Measurements from ENCODE around the gene MLXIP.

MLXIP gene

GRCh38 chr12:122079033-122079531 is 526 bp downstream of the MLXIP start:
- no peak for DNase-seq (ENCODE audit: low read depth in 1 of 2, low spot score in 1 of 2)

- no peak for DNase-seq (ENCODE audit: low read depth in 1 of 2, low spot score in 1 of 2)
These were observed 1.1 kb downstream of the MLXIP start for GRCh38 chr12:122079532-122080081.

GRCh38 chr12:122080149-122081082 is 1.9 kb downstream of the MLXIP start:
- no peak for DNase-seq (ENCODE audit: low read depth in 1 of 2, low spot score in 1 of 2)

- DNase-seq (ENCODE audit: low read depth in 1 of 2, low spot score in 1 of 2), result no peak
These were observed 2.6 kb downstream of the MLXIP start for GRCh38 chr12:122081083-122081696.

GRCh38 chr12:122081697-122082221 is 3.2 kb downstream of the MLXIP start:
- DNase-seq (ENCODE audit: low read depth in 1 of 2, low spot score in 1 of 2), result no peak

- DNase-seq (ENCODE audit: low read depth in 1 of 2, low spot score in 1 of 2), result no peak
These were observed 4.2 kb downstream of the MLXIP start for GRCh38 chr12:122082621-122083356.

- DNase-seq (ENCODE audit: low read depth in 1 of 2, low spot score in 1 of 2), result no peak
These were observed 6.4 kb downstream of the MLXIP start for GRCh38 chr12:122084857-122085405.

GRCh38 chr12:122085591-122085990 is 7.0 kb downstream of the MLXIP start:
- DNase-seq (ENCODE audit: low read depth in 1 of 2, low spot score in 1 of 2), result no peak

GRCh38 chr12:122086116-122086515 is 7.6 kb downstream of the MLXIP start:
- no peak for DNase-seq (ENCODE audit: low read depth in 1 of 2, low spot score in 1 of 2)

- no peak for DNase-seq (ENCODE audit: low read depth in 1 of 2, low spot score in 1 of 2)
These were observed 8.2 kb downstream of the MLXIP start for GRCh38 chr12:122086641-122087285.

- no peak for DNase-seq (ENCODE audit: low read depth in 1 of 2, low spot score in 1 of 2)
These were observed 9.0 kb downstream of the MLXIP start for GRCh38 chr12:122087431-122088178.

- no peak for DNase-seq (ENCODE audit: low read depth in 1 of 2, low spot score in 1 of 2)
These were observed 9.7 kb downstream of the MLXIP start for GRCh38 chr12:122088179-122088810.

- no peak for DNase-seq (ENCODE audit: low read depth in 1 of 2, low spot score in 1 of 2)
These were observed 10.5 kb downstream of the MLXIP start for GRCh38 chr12:122089077-122089476.

- DNase-seq (ENCODE audit: low read depth in 1 of 2, low spot score in 1 of 2), result no peak
These were observed 12.4 kb downstream of the MLXIP start for GRCh38 chr12:122090759-122091515.

GRCh38 chr12:122093098-122093883 is 14.7 kb downstream of the MLXIP start:
- DNase-seq (ENCODE audit: low read depth in 1 of 2, low spot score in 1 of 2), result no peak

- DNase-seq (ENCODE audit: low read depth in 1 of 2, low spot score in 1 of 2), result no peak
These were observed 15.7 kb downstream of the MLXIP start for GRCh38 chr12:122094137-122094734.
